Activated T-helper 1 cell treated with anti-CD3 and anti-CD28 coated beads, Interleukin-12 subunit alpha, Interleukin-12 subunit beta, Interleukin-2, Interleukin-4 antibody, amounts not matched to agents 30 ng/mL and 10 ng/mL and 1 ng/mL, durations not matched to agents 14 hours and 24 hours and 36 hours (primary cell): ENCODE measurements around the gene KEAP1. TPM values are rescaled to one million over a fixed set of nuclear protein-coding genes. Genes with fewer than 3 reads are reported as not detected.
A peak's percentile ranks its signal among the peaks of the same experiment; 100 is the strongest.

Source experiments
- DNase-seq: peaks from one replicate; pipeline ENCODE4 v3.0.0; 2021; ENCODE audit warnings: low spot score
- H3K27ac Mint-ChIP-seq: one replicate; pipeline ENCODE4 v1.8.0; 2021; ENCODE audit warnings: mild to moderate bottlenecking, mixed read lengths
- H3K27me3 Mint-ChIP-seq: one replicate; pipeline ENCODE4 v1.8.0; 2022; ENCODE audit warnings: mild to moderate bottlenecking, moderate library complexity, mixed read lengths; ENCODE audit not compliant: insufficient read depth
- H3K36me3 Mint-ChIP-seq: one replicate; pipeline ENCODE4 v1.8.0; 2021; ENCODE audit warnings: low read depth, mixed read lengths
- H3K4me1 Mint-ChIP-seq: one replicate; pipeline ENCODE4 v1.8.0; 2021; ENCODE audit warnings: low read depth, mixed read lengths
- H3K4me3 Mint-ChIP-seq: one replicate; pipeline ENCODE4 v1.8.0; 2021; ENCODE audit warnings: mild to moderate bottlenecking, moderate library complexity, mixed read lengths
- H3K9me3 Mint-ChIP-seq: one replicate; pipeline ENCODE4 v1.8.0; 2021; ENCODE audit warnings: mixed read lengths
- intact Hi-C: fragments of 100-400 bp; cut with micrococcal nuclease; formaldehyde crosslinking; loops from one replicate; pipeline ENCODE4 v1.15.1; 2024
- total RNA-seq: library from RNA; stranded (reverse); gene quantifications from 2 replicates; pipeline ENCODE4 v1.2.3, GENCODE V29; 2022

The KEAP1 gene
- total RNA-seq, 1 donor from 2014 or later: 94.2 TPM

DNA sequence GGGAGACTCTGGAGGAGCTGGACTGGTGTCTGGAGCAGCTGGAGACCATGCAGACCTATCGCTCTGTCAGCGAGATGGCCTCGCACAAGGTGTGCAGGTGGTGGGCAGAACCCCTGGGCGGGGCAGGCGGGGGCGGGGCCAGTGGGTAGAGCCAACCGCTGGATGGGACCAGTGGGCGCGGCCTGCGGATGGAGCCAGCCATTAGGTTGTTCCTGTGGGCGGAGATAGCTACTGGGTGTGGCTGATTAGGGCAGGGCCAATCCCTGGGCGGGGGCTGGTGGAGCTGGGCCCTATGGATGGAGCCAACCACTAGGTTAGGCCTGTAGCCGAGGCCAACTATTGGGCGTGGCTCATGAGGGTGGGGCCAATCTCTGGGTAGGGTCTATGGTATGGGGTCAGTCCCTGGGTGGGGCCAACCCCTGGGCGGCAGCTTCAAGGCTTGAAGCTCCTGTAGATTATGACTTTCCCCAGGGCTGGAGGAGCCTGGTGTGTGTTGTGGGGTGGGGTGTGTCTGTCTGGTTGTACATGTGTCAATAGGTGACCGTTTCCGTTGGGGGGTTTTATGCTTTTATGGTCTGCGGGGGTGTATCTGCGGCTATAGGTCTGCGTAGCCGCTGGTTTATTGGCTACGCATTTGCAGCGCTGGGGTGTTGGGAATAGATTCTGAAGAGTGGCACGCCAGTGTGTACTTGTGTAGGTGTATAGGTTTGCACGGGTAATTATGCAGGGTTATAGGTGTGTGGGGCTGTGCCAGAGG lies 52.1 kb downstream of the KEAP1 start:
- peak overlapping the region; percentile 8 for H3K27ac Mint-ChIP-seq
- intact Hi-C loops: no loop called here
- no peak for DNase-seq
- H3K27me3 Mint-ChIP-seq: no peaks in the 10 kb centered on the region
- H3K4me3 Mint-ChIP-seq: no peak overlapping the region
- no peaks in the 10 kb centered on the region for H3K9me3 Mint-ChIP-seq
- peaks cover 38% of the 10 kb centered on the region for H3K36me3 Mint-ChIP-seq
- peaks cover 33% of the 10 kb centered on the region for H3K4me1 Mint-ChIP-seq

DNA sequence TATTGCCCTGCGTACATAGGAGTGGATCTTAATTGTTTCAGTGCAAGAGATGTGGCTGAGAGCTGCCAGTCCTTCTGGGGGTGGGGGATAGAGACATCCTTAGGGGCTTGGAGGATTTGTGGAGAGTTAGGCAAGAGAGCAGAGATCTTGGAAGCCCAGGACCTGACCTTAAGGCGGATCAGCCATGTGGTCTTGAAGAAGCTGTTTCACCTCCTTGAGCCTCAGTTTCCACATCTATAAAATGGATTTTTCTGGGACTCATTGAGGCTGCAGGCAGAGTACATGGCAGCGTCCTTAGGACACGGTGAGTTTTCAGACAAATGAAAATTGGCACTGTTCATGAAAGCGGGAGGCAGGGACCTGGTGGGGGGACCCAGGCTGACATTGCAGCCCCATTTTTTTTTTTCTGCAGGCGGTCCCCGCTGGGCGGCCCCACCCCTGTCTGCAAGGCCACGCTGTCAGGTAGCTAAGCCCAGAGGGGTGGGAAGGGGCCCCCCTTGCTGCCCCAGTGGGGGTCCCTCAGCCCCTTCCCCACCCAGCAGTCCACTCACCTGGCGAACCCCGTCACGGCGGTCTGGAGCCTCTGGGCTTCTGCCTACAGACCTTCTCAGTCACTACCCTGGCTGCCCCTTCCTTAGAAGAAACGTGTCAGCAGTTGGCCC lies 52.8 kb downstream of the KEAP1 start:
- Mint-ChIP-seq H3K36me3 (peaks cover 36% of the 10 kb centered on the region), H3K9me3 (no peaks in the 10 kb centered on the region), H3K27ac (no peak overlapping the region), H3K27me3 (no peaks in the 10 kb centered on the region), H3K4me1 (peaks cover 33% of the 10 kb centered on the region), H3K4me3 (no peak overlapping the region)
- DNase-seq: no peak
- intact Hi-C loops: no loop called here

DNA sequence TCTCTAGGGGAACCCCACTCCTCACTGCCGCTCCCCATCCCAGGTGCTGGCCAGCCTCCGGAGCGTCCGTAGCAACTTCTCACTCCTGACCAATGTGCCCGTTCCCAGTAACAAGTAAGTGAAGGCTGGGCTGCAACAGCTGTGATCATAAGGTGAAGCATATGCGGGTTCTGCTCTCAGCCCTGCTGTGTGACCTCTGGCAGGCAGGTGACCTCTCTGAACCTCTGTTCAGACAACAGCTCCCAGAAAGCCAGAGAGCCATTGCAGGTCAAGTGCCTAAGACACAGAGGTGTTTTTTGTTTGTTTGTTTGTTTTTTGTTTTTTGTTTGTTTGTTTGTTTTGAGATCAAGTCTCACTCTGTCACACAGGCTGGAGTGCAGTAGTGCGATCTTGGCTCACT lies 54.1 kb downstream of the KEAP1 start:
- H3K9me3 Mint-ChIP-seq: no peaks in the 10 kb centered on the region
- peaks cover 33% of the 10 kb centered on the region for H3K4me1 Mint-ChIP-seq
- peaks cover 38% of the 10 kb centered on the region for H3K36me3 Mint-ChIP-seq
- intact Hi-C loops: no loop called here
- no peaks in the 10 kb centered on the region for H3K27me3 Mint-ChIP-seq
- no peak for DNase-seq
- H3K27ac Mint-ChIP-seq: no peak overlapping the region
- H3K4me3 Mint-ChIP-seq: no peak overlapping the region

DNA sequence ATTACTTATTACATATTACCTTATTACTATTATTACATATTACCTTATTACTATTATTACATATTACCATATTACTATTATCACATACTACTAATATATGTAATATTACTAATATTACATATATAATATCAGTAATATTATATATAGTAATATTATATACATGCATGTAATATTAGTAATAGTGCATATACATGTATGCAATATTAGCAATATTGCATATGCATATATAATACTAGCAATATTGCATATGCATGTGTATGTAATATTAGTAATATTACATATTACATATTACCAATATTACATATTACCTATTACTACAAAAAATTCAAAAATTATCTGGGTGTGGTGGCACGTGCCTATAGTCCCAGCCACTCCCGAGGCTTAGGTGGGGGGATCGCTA lies 60.5 kb downstream of the KEAP1 start:
- Mint-ChIP-seq H3K36me3 (peaks cover 7% of the 10 kb centered on the region), H3K4me1 (peaks cover 3% of the 10 kb centered on the region), H3K27me3 (no peaks in the 10 kb centered on the region), H3K4me3 (no peak overlapping the region), H3K9me3 (no peaks in the 10 kb centered on the region), H3K27ac (no peak overlapping the region)
- DNase-seq: no peak
- intact Hi-C loops: no loop called here

DNA sequence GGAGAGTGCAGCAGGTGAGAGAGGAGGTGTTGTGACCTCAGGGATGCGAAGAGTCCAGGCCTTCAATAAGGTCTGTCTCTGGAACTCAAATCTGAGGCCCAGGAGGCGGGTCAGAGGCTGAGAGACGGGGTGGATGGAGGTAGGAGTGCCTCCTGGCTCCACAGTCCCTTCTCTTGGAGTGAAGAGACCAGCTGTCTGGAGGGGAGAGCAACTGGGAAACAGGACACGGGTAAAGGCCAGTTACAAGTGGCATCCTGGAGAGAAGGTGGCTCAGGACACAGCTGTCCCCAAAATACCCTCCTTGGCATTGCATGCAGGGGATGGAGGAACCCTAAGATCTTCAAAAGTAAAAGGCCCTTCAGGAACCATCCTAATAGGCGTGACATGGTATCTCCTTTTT lies 63.6 kb downstream of the KEAP1 start:
- H3K4me1 Mint-ChIP-seq: peaks cover 11% of the 10 kb centered on the region
- no peak overlapping the region for H3K4me3 Mint-ChIP-seq
- H3K27me3 Mint-ChIP-seq: no peaks in the 10 kb centered on the region
- no peak overlapping the region for H3K27ac Mint-ChIP-seq
- intact Hi-C loops: no loop called here
- H3K9me3 Mint-ChIP-seq: no peaks in the 10 kb centered on the region
- peaks cover 2% of the 10 kb centered on the region for H3K36me3 Mint-ChIP-seq
- DNase-seq: no peak

Other genes with a start within 250 kb of the KEAP1 start
- gene ICAM1, start 232.2 kb downstream of the KEAP1 start, total RNA-seq: 90.8 and 92.2 TPM in 2 replicates
- 0.59 and 1.0 TPM in 2 replicates for gene ICAM4, start 216.4 kb downstream of the KEAP1 start, total RNA-seq
- 1.9 TPM in 2 replicates for gene ICAM5, start 213.4 kb downstream of the KEAP1 start, total RNA-seq
- 3.5 and 4.2 TPM in 2 replicates for gene ZGLP1, start 193.5 kb downstream of the KEAP1 start, total RNA-seq
- gene FDX2, start 187.3 kb downstream of the KEAP1 start, total RNA-seq: 21.6 and 24.4 TPM in 2 replicates
- gene RAVER1, start 169.8 kb downstream of the KEAP1 start, total RNA-seq: 92.5 and 92.8 TPM in 2 replicates
- gene ICAM3, start 163.7 kb downstream of the KEAP1 start, total RNA-seq: 107 and 114 TPM in 2 replicates
- 268 and 271 TPM in 2 replicates for gene TYK2, start 122.8 kb downstream of the KEAP1 start, total RNA-seq
- 320 and 326 TPM in 2 replicates for gene CDC37, start 99.8 kb downstream of the KEAP1 start, total RNA-seq
- gene PDE4A, start 82.8 kb downstream of the KEAP1 start, total RNA-seq: 67.7 and 71.1 TPM in 2 replicates
- gene S1PR5, start 14.1 kb upstream of the KEAP1 start, total RNA-seq: not detected in 2 replicates
- gene ATG4D, start 40.5 kb upstream of the KEAP1 start, total RNA-seq: 37.3 and 40.7 TPM in 2 replicates
- gene KRI1, start 62.7 kb upstream of the KEAP1 start, total RNA-seq: 91.1 and 91.8 TPM in 2 replicates
- gene CDKN2D, start 65.6 kb upstream of the KEAP1 start, total RNA-seq: 40.1 and 42.1 TPM in 2 replicates
- not detected in 2 replicates for gene AP1M2, start 84.0 kb upstream of the KEAP1 start, total RNA-seq
- gene SLC44A2, start 122.2 kb upstream of the KEAP1 start, total RNA-seq: 92.9 and 94.4 TPM in 2 replicates
- gene ILF3, start 151.0 kb upstream of the KEAP1 start, total RNA-seq: 536 and 558 TPM in 2 replicates
- gene QTRT1, start 198.1 kb upstream of the KEAP1 start, total RNA-seq: 93.7 and 101 TPM in 2 replicates
- gene DNM2, start 214.7 kb upstream of the KEAP1 start, total RNA-seq: 236 and 240 TPM in 2 replicates